H9 (cell line): Measurements from ENCODE around the gene STRIP1. TPM values are rescaled to one million over a fixed set of nuclear protein-coding genes. Genes with fewer than 3 reads are reported as not detected.

Source experiments
- DNase-seq: peaks from one replicate; pipeline ENCODE4 v3.0.0-alpha.2; 2017
- H2AFZ ChIP-seq: one replicate; pipeline ENCODE4 v1.6.1; 2013; ENCODE audit warnings: mild to moderate bottlenecking, low read length, control low read depth, moderate library complexity
- H2AK5ac ChIP-seq: 2 replicates; pipeline ENCODE4 v1.6.1; 2013; ENCODE audit warnings: low read length, control low read depth, mixed read lengths; ENCODE audit not compliant: insufficient read length
- H2BK120ac ChIP-seq: one replicate; pipeline ENCODE4 v1.6.1; 2013; ENCODE audit warnings: low read depth, mild to moderate bottlenecking, low read length, control low read depth, inconsistent platforms; ENCODE audit not compliant: poor library complexity, severe bottlenecking
- H2BK12ac ChIP-seq: 2 replicates; pipeline ENCODE4 v1.6.1; 2013; ENCODE audit warnings: low read length, control low read depth, mixed read lengths, low read depth; ENCODE audit not compliant: insufficient read length
- H2BK15ac ChIP-seq: 2 replicates; pipeline ENCODE4 v1.6.1; 2013; ENCODE audit warnings: low read depth, low read length, control low read depth
- H2BK20ac ChIP-seq: one replicate; pipeline ENCODE4 v1.6.1; 2013; ENCODE audit warnings: low read depth, mild to moderate bottlenecking, low read length, control low read depth, inconsistent platforms; ENCODE audit not compliant: poor library complexity, severe bottlenecking
- H2BK5ac ChIP-seq: 2 replicates; pipeline ENCODE4 v1.6.1; 2013; ENCODE audit warnings: low read length, control low read depth, mixed read lengths; ENCODE audit not compliant: insufficient read length
- H3K14ac ChIP-seq: 2 replicates; pipeline ENCODE4 v1.6.1; 2013; ENCODE audit warnings: low read length, control low read depth; ENCODE audit not compliant: insufficient read depth
- H3K18ac ChIP-seq: 2 replicates; pipeline ENCODE4 v1.6.1; 2013; ENCODE audit warnings: low read depth, mild to moderate bottlenecking, mixed read lengths, low read length, control low read depth; ENCODE audit not compliant: insufficient read length
- H3K23ac ChIP-seq: 2 replicates; pipeline ENCODE4 v1.6.1; 2013; ENCODE audit warnings: low read length, control low read depth, mixed read lengths, low read depth; ENCODE audit not compliant: insufficient read length
- H3K23me2 ChIP-seq: 2 replicates; pipeline ENCODE4 v1.6.1; 2013; ENCODE audit warnings: low read depth, mild to moderate bottlenecking, mixed read lengths, low read length, control low read depth; ENCODE audit not compliant: insufficient read length, poor library complexity, severe bottlenecking
- H3K27ac ChIP-seq: 2 replicates; pipeline ENCODE4 v1.5.1; 2013; ENCODE audit warnings: low read length, control low read depth, mixed read lengths, low read depth; ENCODE audit not compliant: insufficient read length
- H3K27me3 ChIP-seq: 2 replicates; pipeline ENCODE4 v1.6.1; 2013; ENCODE audit warnings: low read length, control low read depth, inconsistent platforms; ENCODE audit not compliant: insufficient read depth
- H3K4ac ChIP-seq: 2 replicates; pipeline ENCODE4 v1.6.1; 2013; ENCODE audit warnings: low read depth, mild to moderate bottlenecking, control low read depth, inconsistent platforms, low read length, moderate library complexity
- H3K4me1 ChIP-seq: 2 replicates; pipeline ENCODE4 v1.6.1; 2013; ENCODE audit warnings: low read length, control low read depth, inconsistent platforms; ENCODE audit not compliant: insufficient read depth
- H3K4me2 ChIP-seq: 2 replicates; pipeline ENCODE4 v1.6.1; 2013; ENCODE audit warnings: low read length, control low read depth, mixed read lengths; ENCODE audit not compliant: insufficient read length, insufficient read depth
- H3K56ac ChIP-seq: 2 replicates; pipeline ENCODE4 v1.6.1; 2013; ENCODE audit warnings: low read depth, mild to moderate bottlenecking, mixed read lengths, low read length, control low read depth; ENCODE audit not compliant: insufficient read length
- H3K79me1 ChIP-seq: 2 replicates; pipeline ENCODE4 v1.6.1; 2013; ENCODE audit warnings: low read depth, mild to moderate bottlenecking, moderate library complexity, low read length, control low read depth, inconsistent platforms; ENCODE audit not compliant: insufficient read depth, poor library complexity, severe bottlenecking
- H3K79me2 ChIP-seq: 2 replicates; pipeline ENCODE4 v1.6.1; 2013; ENCODE audit warnings: low read length, control low read depth, inconsistent platforms; ENCODE audit not compliant: insufficient read depth
- H3K9ac ChIP-seq: 2 replicates; pipeline ENCODE4 v1.6.1; 2013; ENCODE audit warnings: low read length, control low read depth, mixed read lengths; ENCODE audit not compliant: insufficient read length; ENCODE audit errors: extremely low read depth
- H3K9me3 ChIP-seq: one replicate; pipeline ENCODE4 v1.6.1; 2013; ENCODE audit warnings: low read depth, low read length, inconsistent platforms; ENCODE audit not compliant: control insufficient read depth
- H3T11ph ChIP-seq: one replicate; pipeline ENCODE4 v1.6.1; 2013; ENCODE audit warnings: mild to moderate bottlenecking, low read length, control low read depth, inconsistent platforms
- H4K20me1 ChIP-seq: one replicate; pipeline ENCODE4 v1.6.1; 2013; ENCODE audit not compliant: control insufficient read depth, insufficient read length, insufficient read depth
- H4K5ac ChIP-seq: 2 replicates; pipeline ENCODE4 v1.6.1; 2013; ENCODE audit warnings: low read depth, mild to moderate bottlenecking, mixed read lengths, low read length, control low read depth; ENCODE audit not compliant: insufficient read length
- H4K8ac ChIP-seq: replicated peaks from 2 replicates; pipeline ENCODE4 v1.6.1; 2013; ENCODE audit warnings: low read length, control low read depth, mixed read lengths, low read depth; ENCODE audit not compliant: insufficient read length
- H4K91ac ChIP-seq: 2 replicates; pipeline ENCODE4 v1.6.1; 2013; ENCODE audit warnings: low read depth, mild to moderate bottlenecking, moderate library complexity, mixed read lengths, low read length, control low read depth; ENCODE audit not compliant: insufficient read length
- H3K27ac Mint-ChIP-seq, 3 experiments: 2 replicates in 2 of 3; 3 replicates in 1 of 3; pipeline ENCODE4 v1.8.0; 2020 to 2021; ENCODE audit warnings: mixed read lengths in 3 of 3, mild to moderate bottlenecking in 1 of 3, moderate library complexity in 1 of 3
- H3K27me3 Mint-ChIP-seq: 2 replicates; pipeline ENCODE4 v1.8.0; 2021; ENCODE audit warnings: low read depth, mild to moderate bottlenecking, moderate library complexity, mixed read lengths
- H3K36me3 Mint-ChIP-seq, 3 experiments: 2 replicates in 2 of 3; 3 replicates in 1 of 3; pipeline ENCODE4 v1.8.0; 2020 to 2021; ENCODE audit warnings: low read depth in 3 of 3, mixed read lengths in 3 of 3; ENCODE audit not compliant: insufficient read depth in 1 of 3
- H3K4me1 Mint-ChIP-seq, 2 experiments: 2 replicates each; pipeline ENCODE4 v1.8.0; 2020; ENCODE audit warnings: mixed read lengths in 2 of 2
- H3K4me3 Mint-ChIP-seq, 2 experiments: 2 replicates in 1 of 2; 3 replicates in 1 of 2; pipeline ENCODE4 v1.8.0; 2020 to 2021; ENCODE audit warnings: mild to moderate bottlenecking in 2 of 2, mixed read lengths in 2 of 2, moderate library complexity in 1 of 2
- H3K9me3 Mint-ChIP-seq, 2 experiments: 2 replicates in 1 of 2; 3 replicates in 1 of 2; pipeline ENCODE4 v1.8.0; 2020; ENCODE audit warnings: mild to moderate bottlenecking in 2 of 2, mixed read lengths in 2 of 2, moderate library complexity in 1 of 2
- WGBS: extraction: QIAGEN DNeasy Blood & Tissue Kit; methylation state at CpG from one replicate; pipeline ENCODE4 v1.1.7; 2013; ENCODE audit warnings: missing lambda C conversion rate, low lambda C conversion rate, mixed read lengths; ENCODE audit not compliant: insufficient read length; ENCODE audit errors: extremely low coverage; 5-methylcytosine and 5-hydroxymethylcytosine counted together
- total RNA-seq: library from RNA; stranded (reverse); gene quantifications from 2 replicates; pipeline ENCODE4 v1.2.1, GENCODE V29; 2021
- TF ChIP-seq, protein P1 (sequence below): fragments of 200-600 bp; sonication (generic); conservative IDR thresholded peaks from 3 replicates; pipeline ENCODE4 v1.8.0; 2021; ENCODE audit warnings: antibody characterized with exemption, mild to moderate bottlenecking

The STRIP1 gene
- total RNA-seq, 1 experiment from 2014 or later = 43.6 TPM

DNA sequence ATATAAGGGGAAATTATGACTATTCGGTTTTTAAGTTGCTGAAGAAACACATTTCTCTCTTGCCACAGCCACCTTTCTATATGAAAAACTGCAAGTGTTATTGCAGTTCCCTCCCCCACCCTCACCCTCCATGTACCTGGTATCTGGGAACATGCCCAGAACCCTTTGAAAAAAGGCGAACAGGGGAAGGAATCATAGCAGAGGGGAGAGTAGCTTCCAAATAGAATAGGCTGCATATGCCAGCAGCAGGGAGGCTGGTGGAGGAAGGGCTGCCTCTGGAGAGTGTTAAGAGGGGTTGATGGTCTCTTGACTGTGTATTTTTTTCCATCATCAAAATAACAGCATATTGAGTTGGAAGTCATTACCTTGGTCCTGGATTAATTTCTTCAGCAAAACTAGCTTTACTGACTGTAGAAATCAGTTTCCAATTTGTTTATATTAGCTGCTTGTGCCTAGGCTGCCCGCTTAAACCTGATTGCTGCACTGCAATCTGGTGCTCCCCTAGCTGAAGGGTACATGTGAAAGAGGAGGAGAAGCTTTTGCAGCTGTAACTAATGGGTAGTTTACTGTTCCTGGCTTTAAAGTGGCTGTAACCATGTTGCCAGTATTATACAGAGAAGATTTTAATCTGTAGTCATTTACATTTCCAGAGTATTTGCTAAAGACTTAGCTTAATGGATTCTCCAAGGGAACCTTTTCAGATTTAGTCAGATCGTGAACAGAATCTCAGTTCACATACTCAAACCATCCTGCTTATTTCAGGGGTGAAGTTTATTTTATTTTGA is 27.2 kb upstream of the STRIP1 start:
- Mint-ChIP-seq H3K27ac (peak overlapping the region in 2 of 3 experiments; percentile 44 to 62; a peak in 4 of 7 replicates), H3K9me3 (no peaks in the 10 kb centered on the region), H3K27me3 (no peaks in the 10 kb centered on the region), H3K4me3 (peak overlapping the region in 1 of 2 experiments; percentile 34; a peak in 1 of 5 replicates), H3K36me3 (peaks cover 14 to 38% (median 35%) of the 10 kb centered on the region in 3 experiments; a peak in 6 of 7 replicates), H3K4me1 (peaks cover 53 to 57% of the 10 kb centered on the region in 2 experiments)
- no peak overlapping the region for H2AFZ ChIP-seq
- no peaks in the 10 kb centered on the region for H3K23me2 ChIP-seq
- no peaks in the 10 kb centered on the region for H3K9me3 ChIP-seq
- H3K79me1 ChIP-seq = no peaks in the 10 kb centered on the region
- peaks cover 14% of the 10 kb centered on the region for H3K4me1 ChIP-seq
- H2BK12ac ChIP-seq = no peak overlapping the region
- no CpG with 5 or more reads among the region's 4 CpGs for WGBS
- no peak for DNase-seq
- TF ChIP-seq, protein P1, sequence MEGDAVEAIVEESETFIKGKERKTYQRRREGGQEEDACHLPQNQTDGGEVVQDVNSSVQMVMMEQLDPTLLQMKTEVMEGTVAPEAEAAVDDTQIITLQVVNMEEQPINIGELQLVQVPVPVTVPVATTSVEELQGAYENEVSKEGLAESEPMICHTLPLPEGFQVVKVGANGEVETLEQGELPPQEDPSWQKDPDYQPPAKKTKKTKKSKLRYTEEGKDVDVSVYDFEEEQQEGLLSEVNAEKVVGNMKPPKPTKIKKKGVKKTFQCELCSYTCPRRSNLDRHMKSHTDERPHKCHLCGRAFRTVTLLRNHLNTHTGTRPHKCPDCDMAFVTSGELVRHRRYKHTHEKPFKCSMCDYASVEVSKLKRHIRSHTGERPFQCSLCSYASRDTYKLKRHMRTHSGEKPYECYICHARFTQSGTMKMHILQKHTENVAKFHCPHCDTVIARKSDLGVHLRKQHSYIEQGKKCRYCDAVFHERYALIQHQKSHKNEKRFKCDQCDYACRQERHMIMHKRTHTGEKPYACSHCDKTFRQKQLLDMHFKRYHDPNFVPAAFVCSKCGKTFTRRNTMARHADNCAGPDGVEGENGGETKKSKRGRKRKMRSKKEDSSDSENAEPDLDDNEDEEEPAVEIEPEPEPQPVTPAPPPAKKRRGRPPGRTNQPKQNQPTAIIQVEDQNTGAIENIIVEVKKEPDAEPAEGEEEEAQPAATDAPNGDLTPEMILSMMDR = no peak
- no peaks in the 10 kb centered on the region for H4K20me1 ChIP-seq
- H3K9ac ChIP-seq = no peak overlapping the region
- H3K4ac ChIP-seq = no peak overlapping the region
- H3K18ac ChIP-seq = no peak overlapping the region
- no peak overlapping the region for H3K4me2 ChIP-seq
- H3K14ac ChIP-seq = no peak overlapping the region
- H3K27ac ChIP-seq = no peak overlapping the region
- no peak overlapping the region for H4K8ac ChIP-seq
- H3K23ac ChIP-seq = no peak overlapping the region
- no peak overlapping the region for H4K91ac ChIP-seq
- no peak overlapping the region for H2BK5ac ChIP-seq
- peaks cover 9% of the 10 kb centered on the region; the same call in 1 of the 2 replicates for H3K79me2 ChIP-seq
- no peak overlapping the region for H2BK20ac ChIP-seq
- H2AK5ac ChIP-seq = no peak overlapping the region
- no peak overlapping the region for H3T11ph ChIP-seq
- no peak overlapping the region for H4K5ac ChIP-seq
- H3K27me3 ChIP-seq = no peaks in the 10 kb centered on the region
- no peak overlapping the region for H2BK120ac ChIP-seq
- H3K56ac ChIP-seq = no peak overlapping the region
- no peak overlapping the region for H2BK15ac ChIP-seq
